ENCODE data around the gene PRELP. TPM values are rescaled to one million over a fixed set of nuclear protein-coding genes. Genes with fewer than 3 reads are reported as not detected.

PRELP gene
- total and polyA plus RNA-seq, 9 of the 15 experiments (the other 6 are each of a cell fraction or from before 2014, with no cell fraction given): 0.04 TPM; not detected in 8

- no peak for TF ChIP-seq CLOCK (CRISPR knock-in tag; IDR thresholded peaks at IDR 0.05; ENCODE audit: borderline replicate concordance)
Observed at GRCh38 chr1:203462143-203462542, 13.5 kb upstream of the PRELP start (continued).

GRCh38 chr1:203462878-203463277 is 12.7 kb upstream of the PRELP start:
- Histone ChIP-seq H3K4me2 (ENCODE audit: insufficient read depth, low read length) (no peak overlapping the region), H3K4me1 (replicated peaks in 1 of 2; ENCODE audit: control insufficient read depth in 2 of 2, insufficient read depth in 2 of 2, low read length in 2 of 2) (no peaks in the 10 kb centered on the region), H3K27me3 (ENCODE audit: control insufficient read depth in 2 of 2, insufficient read depth in 2 of 2, low read length in 2 of 2) (peaks cover 46 to 51% of the 10 kb centered on the region in 2 experiments), H3K9ac (ENCODE audit: insufficient read depth in 1 of 2, low read depth in 2 of 2, low read length in 2 of 2) (no peak overlapping the region), H3K36me3 (ENCODE audit: control insufficient read depth, insufficient read depth, low read length) (no peaks in the 10 kb centered on the region), H2AFZ (ENCODE audit: low read depth, low read length) (no peak overlapping the region), H3K79me2 (ENCODE audit: control insufficient read depth, insufficient read depth, low read length) (no peaks in the 10 kb centered on the region), H3K27ac (ENCODE audit: extremely low read depth, low read depth, low read length) (no peak overlapping the region), H3K9me1 (ENCODE audit: control insufficient read depth, insufficient read depth, low read length) (no peaks in the 10 kb centered on the region), H4K20me1 (replicated peaks; ENCODE audit: control insufficient read depth, insufficient read depth, low read length) (peaks cover 9% of the 10 kb centered on the region; the same call in 1 of the 2 replicates), H3K9me3 (replicated peaks; ENCODE audit: control insufficient read depth, insufficient read depth, low read depth, low read length) (no peaks in the 10 kb centered on the region), H3K4me3 (no peak overlapping the region)
- POLR2A ChIA-PET: interaction anchor here (4.7 kb wide), 1 partner anchor 14 kb away, joined by 20 read pairs; the partner anchor contains the start of gene PRELP
- no peak for TF ChIP-seq RFX1 (IDR thresholded peaks at IDR 0.05)
- no peak for TF ChIP-seq SMARCA4 (IDR thresholded peaks at IDR 0.05)
- TF ChIP-seq SRF (CRISPR knock-in tag; IDR thresholded peaks at IDR 0.05): no peak
- no peak for TF ChIP-seq MYNN (IDR thresholded peaks at IDR 0.05)
- no peak for TF ChIP-seq MYNN (CRISPR knock-in tag; IDR thresholded peaks at IDR 0.05)
- TF ChIP-seq ZBTB49 (CRISPR knock-in tag; IDR thresholded peaks at IDR 0.05; ENCODE audit: borderline replicate concordance): no peak
- no peak for TF ChIP-seq HES1 (IDR thresholded peaks at IDR 0.05; ENCODE audit: low read depth)
- TF ChIP-seq EZH2 (IDR thresholded peaks at IDR 0.05; ENCODE audit: borderline replicate concordance, low read depth, low read length): no peak
- TF ChIP-seq RBM15 (IDR thresholded peaks at IDR 0.05; ENCODE audit: insufficient read depth, low read length): no peak
- TF ChIP-seq GTF2A2 (tag; IDR thresholded peaks at IDR 0.05): no peak
- TF ChIP-seq ILK (tag; IDR thresholded peaks at IDR 0.05; ENCODE audit: borderline replicate concordance, low read depth): no peak
- TF ChIP-seq ZFX (CRISPR knock-in tag; IDR thresholded peaks at IDR 0.05): no peak
- no peak for TF ChIP-seq U2AF1 (optimal IDR thresholded peaks at IDR 0.05; ENCODE audit: low read depth, low read length)
- TF ChIP-seq SIX5 (IDR thresholded peaks at IDR 0.05; ENCODE audit: borderline replicate concordance in 1 of 2, insufficient read depth in 1 of 2, low read depth in 1 of 2, low read length in 2 of 2): no peak
- TF ChIP-seq GATA2 (CRISPR knock-in tag; IDR thresholded peaks at IDR 0.05): no peak
- FAIRE-seq (no peak), DNase-seq (ENCODE audit: extremely low read depth in 1 of 4, low spot score in 3 of 4) (no peak), ATAC-seq (no peak)
- no TSS peak for BruUV-seq (replicated peaks)
- intact Hi-C loops (cut with micrococcal nuclease): no loop called here
- in situ Hi-C loops (cut with MboI): no loop called here
- CTCF ChIA-PET (ENCODE audit: low intra/inter-chr PET ratio): no interaction called here
- WGBS (ENCODE audit: insufficient coverage, low coverage, missing lambda C conversion rate): 0% methylated on average over 6 of the region's 6 CpGs
